Gastrocnemius medialis (tissue), 4 donors: ENCODE data around the gene SIDT2.

Experiments used
- CTCF ChIP-seq, 5 experiments: fragments of 450-650 bp in 3 of 5; fragments of 200-600 bp in 2 of 5; sonication (generic) in 2 of 5; IDR thresholded peaks in 4 of 5; conservative IDR thresholded peaks in 1 of 5; 1 replicate in 4 of 5; 2 replicates in 1 of 5; pipeline ENCODE4 v1.5.1; 2016 to 2019; ENCODE audit warnings: antibody characterized with exemption in 5 of 5, mild to moderate bottlenecking in 3 of 5, moderate library complexity in 3 of 5
- POLR2A ChIP-seq, 2 donors: fragments of 450-650 bp; IDR thresholded peaks; one replicate each; pipeline ENCODE4 v1.6.1; 2017; ENCODE audit warnings: antibody characterized with exemption in 2 of 2, mild to moderate bottlenecking in 2 of 2, moderate library complexity in 2 of 2

DNA sequence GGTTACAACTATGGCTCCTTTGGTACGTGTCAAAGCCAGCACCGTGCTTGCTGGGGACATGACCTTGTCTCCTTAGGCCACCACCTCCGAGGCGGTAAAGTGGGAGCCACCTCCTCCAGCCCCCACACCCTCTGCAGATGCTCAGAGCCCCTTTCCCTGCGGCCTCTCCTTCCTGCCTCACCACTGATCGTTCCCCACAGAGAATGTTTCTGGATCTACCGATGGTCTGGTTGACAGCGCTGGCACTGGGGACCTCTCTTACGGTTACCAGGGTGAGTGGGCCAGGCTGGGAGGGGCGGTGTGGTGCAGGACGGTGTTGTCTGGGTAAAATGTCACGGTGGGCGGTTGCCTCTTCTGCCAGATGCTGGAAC lies 8.9 kb downstream of the SIDT2 start:
- TF ChIP-seq CTCF (IDR thresholded peaks at IDR 0.05 in 4 of 5, conservative IDR thresholded peaks at IDR 0.05 in 1 of 5) (no peak), POLR2A (IDR thresholded peaks at IDR 0.05) (no peak)
